Measurements from ENCODE around the gene PIP5KL1. TPM values are rescaled to one million over a fixed set of nuclear protein-coding genes. Genes with fewer than 3 reads are reported as not detected.
"Not testable (repeated sequence)": the region's sequence is repeated elsewhere in the genome, so short reads cannot be mapped to it uniquely, and the experiment has no call there.

PIP5KL1 gene
- total RNA-seq, 1 donor from 2014 or later = 4.9 TPM

GRCh38 chr9:127893392-127893791 is 37.2 kb downstream of the PIP5KL1 start:
- DNase-seq (ENCODE audit: low spot score) = no peak

- no peak for DNase-seq (ENCODE audit: low spot score)
Measured at GRCh38 chr9:127892831-127893230, 37.7 kb downstream of the PIP5KL1 start.

- DNase-seq (ENCODE audit: low spot score) = no peak
Measured at GRCh38 chr9:127890053-127890452, 40.5 kb downstream of the PIP5KL1 start.

- no peak for DNase-seq (ENCODE audit: low spot score)
Measured at GRCh38 chr9:127887792-127888191, 42.8 kb downstream of the PIP5KL1 start.

GRCh38 chr9:127886401-127886972 is 44.1 kb downstream of the PIP5KL1 start:
- DNase-seq (ENCODE audit: low spot score) = no peak

- DNase-seq (ENCODE audit: low spot score) = no peak
Measured at GRCh38 chr9:127885508-127886281, 44.9 kb downstream of the PIP5KL1 start.

GRCh38 chr9:127884976-127885490 is 45.5 kb downstream of the PIP5KL1 start:
- no peak for DNase-seq (ENCODE audit: low spot score)

GRCh38 chr9:127884427-127884911 is 46.1 kb downstream of the PIP5KL1 start:
- peak; percentile 78 for DNase-seq (ENCODE audit: low spot score)

- DNase-seq (ENCODE audit: low spot score) = no peak
Measured at GRCh38 chr9:127883959-127884358, 46.6 kb downstream of the PIP5KL1 start.

GRCh38 chr9:127881715-127882114 is 48.9 kb downstream of the PIP5KL1 start:
- not testable (repeated sequence) for DNase-seq (ENCODE audit: low spot score)

- no peak for DNase-seq (ENCODE audit: low spot score)
Measured at GRCh38 chr9:127880143-127880542, 50.4 kb downstream of the PIP5KL1 start.

- DNase-seq (ENCODE audit: low spot score) = no peak
Measured at GRCh38 chr9:127878652-127879390, 51.8 kb downstream of the PIP5KL1 start.

GRCh38 chr9:127878001-127878651 is 52.5 kb downstream of the PIP5KL1 start:
- no peak for DNase-seq (ENCODE audit: low spot score)

GRCh38 chr9:127877566-127877998 is 53.0 kb downstream of the PIP5KL1 start, which contains the start of gene AK1:
TSS of gene AK1 (minus strand) at chr9:127877675. CDS start at chr9:127874617, 3,058 bp downstream.
- DNase-seq (ENCODE audit: low spot score) = peak; percentile 80

GRCh38 chr9:127876764-127877562 is 53.6 kb downstream of the PIP5KL1 start:
- DNase-seq (ENCODE audit: low spot score) = no peak

GRCh38 chr9:127876026-127876763 is 54.4 kb downstream of the PIP5KL1 start:
- no peak for DNase-seq (ENCODE audit: low spot score)

GRCh38 chr9:127875306-127875966 is 55.1 kb downstream of the PIP5KL1 start:
- no peak for DNase-seq (ENCODE audit: low spot score)

- no peak for DNase-seq (ENCODE audit: low spot score)
Measured at GRCh38 chr9:127874301-127875221, 56.0 kb downstream of the PIP5KL1 start.

Measured in mucosa of gallbladder (tissue), 1 donor.